Sigmoid colon (tissue), 7 donors: Measurements from ENCODE around the gene ALDH18A1. TPM values are rescaled to one million over a fixed set of nuclear protein-coding genes. Genes with fewer than 3 reads are reported as not detected.

Experiments
- DNase-seq: peaks from one replicate; pipeline ENCODE4 v3.0.0-alpha.2; 2019
- H3K27ac ChIP-seq, 4 donors: fragments of 200-600 bp; sonication (generic); one replicate each; pipeline ENCODE4 v1.5.1; 2016 to 2019; ENCODE audit warnings: mild to moderate bottlenecking in 1 of 4
- H3K27me3 ChIP-seq, 3 donors: fragments of 200-600 bp; sonication (generic); one replicate each; pipeline ENCODE4 v1.5.1; 2019; ENCODE audit warnings: mild to moderate bottlenecking in 1 of 3
- H3K36me3 ChIP-seq, 4 donors: fragments of 200-600 bp; sonication (generic); one replicate each; pipeline ENCODE4 v1.5.1; 2016 to 2019
- H3K4me1 ChIP-seq, 4 donors: fragments of 200-600 bp; sonication (generic); one replicate each; pipeline ENCODE4 v1.5.1; 2017 to 2019
- H3K4me3 ChIP-seq, 4 donors: fragments of 200-600 bp; sonication (generic); one replicate each; pipeline ENCODE4 v1.5.1; 2017 to 2019; ENCODE audit warnings: mild to moderate bottlenecking in 2 of 4, moderate library complexity in 1 of 4
- H3K9me3 ChIP-seq, 4 donors: fragments of 200-600 bp in 3 of 4; sonication (generic) in 3 of 4; one replicate each; pipeline versions ENCODE4 v1.5.1 to v1.6.1; 2013 to 2019
- CTCF ChIP-seq, 4 experiments: fragments of 450-650 bp in 3 of 4; fragments of 200-600 bp in 1 of 4; IDR thresholded peaks; one replicate each; pipeline ENCODE4 v1.5.1; 2016 to 2019; ENCODE audit warnings: antibody characterized with exemption in 4 of 4, mild to moderate bottlenecking in 3 of 4, moderate library complexity in 2 of 4
- EP300 ChIP-seq, 4 donors: sonication (generic); formaldehyde crosslinking; IDR thresholded peaks; one replicate each; pipeline ENCODE4 v1.6.1; 2017; ENCODE audit warnings: antibody characterized with exemption in 4 of 4
- POLR2A ChIP-seq, 2 donors: fragments of 450-650 bp; IDR thresholded peaks; one replicate each; pipeline ENCODE4 v1.6.1; 2016; ENCODE audit warnings: antibody characterized with exemption in 2 of 2, mild to moderate bottlenecking in 2 of 2, moderate library complexity in 2 of 2
- POLR2AphosphoS5 ChIP-seq, 4 donors: sonication (generic); formaldehyde crosslinking; IDR thresholded peaks; one replicate each; pipeline ENCODE4 v1.6.1; 2017; ENCODE audit warnings: antibody characterized with exemption in 4 of 4
- WGBS, 2 donors: extraction: QIAGEN DNeasy Blood & Tissue Kit; methylation state at CpG; one replicate each; pipeline ENCODE4 v1.1.7; 2013; 5-methylcytosine and 5-hydroxymethylcytosine counted together
- intact Hi-C: fragments of 100-400 bp; cut with DNase I; formaldehyde crosslinking; loops from one replicate; pipeline ENCODE4 v1.15.1; 2023
- polyA plus RNA-seq, 3 donors: library from polyadenylated mRNA; stranded (reverse); fragments of 200-250 nt; gene quantifications; one replicate each; pipeline ENCODE4 v1.2.3, GENCODE V29; 2013
- total RNA-seq, 4 donors: library from RNA; depleted of rRNA; stranded (reverse); fragments of >200 nt; gene quantifications; one replicate each; pipeline ENCODE4 v1.1.0, GENCODE V29; 2016
- donor health status: healthy with polysubstance abuse.
- donor health status: Bipolar disorder and iron deficiency.
- donor health status: healthy.

The ALDH18A1 gene
- total and polyA plus RNA-seq, 7 donors, result 17.1 to 42.1 (median 24.6) TPM

- H3K36me3 ChIP-seq, result peaks cover 0 to 40% (median 6%) of the 10 kb centered on the region in 4 donors
- TF ChIP-seq EP300 (IDR thresholded peaks at IDR 0.05), result no peak
- no peak for TF ChIP-seq POLR2AphosphoS5 (IDR thresholded peaks at IDR 0.05)
- no peak for TF ChIP-seq POLR2A (IDR thresholded peaks at IDR 0.05)
- TF ChIP-seq CTCF (IDR thresholded peaks at IDR 0.05), result no peak
These were observed 5.0 kb downstream of the ALDH18A1 start for GRCh38 chr10:95651346-95652060.

GRCh38 chr10:95650232-95650631 is 6.3 kb downstream of the ALDH18A1 start:
- DNase-seq, result no peak
- 80 to 91% methylated on average over 2 of the region's 2 CpGs for WGBS, 2 donors
- Histone ChIP-seq H3K27me3 (no peaks in the 10 kb centered on the region), H3K4me3 (no peak overlapping the region), H3K36me3 (peaks cover 0 to 50% (median 9%) of the 10 kb centered on the region in 4 donors), H3K9me3 (no peaks in the 10 kb centered on the region), H3K4me1 (peaks cover 0 to 9% (median 3%) of the 10 kb centered on the region in 4 donors), H3K27ac (no peak overlapping the region)
- TF ChIP-seq EP300 (IDR thresholded peaks at IDR 0.05), result no peak
- TF ChIP-seq POLR2A (IDR thresholded peaks at IDR 0.05), result no peak
- no peak for TF ChIP-seq CTCF (IDR thresholded peaks at IDR 0.05)
- intact Hi-C loops, result no loop called here

More at GRCh38 chr10:95651346-95652060, 5.0 kb downstream of the ALDH18A1 start:
- 92 to 95% methylated on average over 1 of the region's 1 CpG for WGBS, 2 donors
- intact Hi-C loops, result no loop called here
- Histone ChIP-seq H3K27ac (no peak overlapping the region), H3K4me3 (no peak overlapping the region), H3K4me1 (peaks cover 0 to 17% (median 7%) of the 10 kb centered on the region in 4 donors), H3K9me3 (no peaks in the 10 kb centered on the region), H3K27me3 (no peaks in the 10 kb centered on the region)
- DNase-seq, result no peak

GRCh38 chr10:95648138-95648537 is 8.4 kb downstream of the ALDH18A1 start:
- H3K36me3 ChIP-seq, result peaks cover 0 to 54% (median 9%) of the 10 kb centered on the region in 4 donors

GRCh38 chr10:95646160-95646559 is 10.4 kb downstream of the ALDH18A1 start:
- H3K4me3 ChIP-seq, result no peak overlapping the region
- no peaks in the 10 kb centered on the region for H3K9me3 ChIP-seq
- DNase-seq, result no peak
- WGBS, 2 donors, result 25 to 71% methylated on average over 1 of the region's 1 CpG
- no peaks in the 10 kb centered on the region for H3K27me3 ChIP-seq
- TF ChIP-seq POLR2A (IDR thresholded peaks at IDR 0.05) (no peak), CTCF (IDR thresholded peaks at IDR 0.05) (no peak), POLR2AphosphoS5 (IDR thresholded peaks at IDR 0.05) (no peak), EP300 (IDR thresholded peaks at IDR 0.05) (no peak)
- H3K36me3 ChIP-seq, result peaks cover 6 to 52% (median 10%) of the 10 kb centered on the region in 4 donors
- no peak overlapping the region for H3K27ac ChIP-seq
- H3K4me1 ChIP-seq, result no peaks in the 10 kb centered on the region
- intact Hi-C loops, result no loop called here

More at GRCh38 chr10:95648138-95648537, 8.4 kb downstream of the ALDH18A1 start:
- Histone ChIP-seq H3K4me1 (no peaks in the 10 kb centered on the region), H3K9me3 (no peaks in the 10 kb centered on the region), H3K27ac (no peak overlapping the region), H3K27me3 (no peaks in the 10 kb centered on the region), H3K4me3 (no peak overlapping the region)
- no peak for TF ChIP-seq POLR2AphosphoS5 (IDR thresholded peaks at IDR 0.05)
- no peak for TF ChIP-seq EP300 (IDR thresholded peaks at IDR 0.05)
- TF ChIP-seq POLR2A (IDR thresholded peaks at IDR 0.05), result no peak
- 98% methylated on average over 1 of the region's 1 CpG for WGBS, 2 donors
- intact Hi-C loops, result no loop called here
- DNase-seq, result no peak

GRCh38 chr10:95644901-95645300 is 11.6 kb downstream of the ALDH18A1 start:
- Histone ChIP-seq H3K27me3 (no peaks in the 10 kb centered on the region), H3K9me3 (no peaks in the 10 kb centered on the region), H3K4me1 (no peaks in the 10 kb centered on the region), H3K4me3 (no peak overlapping the region), H3K27ac (no peak overlapping the region), H3K36me3 (peaks cover 6 to 53% (median 14%) of the 10 kb centered on the region in 4 donors)
- intact Hi-C loops, result no loop called here
- TF ChIP-seq POLR2AphosphoS5 (IDR thresholded peaks at IDR 0.05) (no peak), POLR2A (IDR thresholded peaks at IDR 0.05) (no peak), EP300 (IDR thresholded peaks at IDR 0.05) (no peak), CTCF (IDR thresholded peaks at IDR 0.05) (no peak)
- DNase-seq, result no peak
- WGBS, 2 donors, result 37 to 80% methylated on average over 1 of the region's 1 CpG
